ENCODE data around the gene MPP7.

Gene MPP7

DNA sequence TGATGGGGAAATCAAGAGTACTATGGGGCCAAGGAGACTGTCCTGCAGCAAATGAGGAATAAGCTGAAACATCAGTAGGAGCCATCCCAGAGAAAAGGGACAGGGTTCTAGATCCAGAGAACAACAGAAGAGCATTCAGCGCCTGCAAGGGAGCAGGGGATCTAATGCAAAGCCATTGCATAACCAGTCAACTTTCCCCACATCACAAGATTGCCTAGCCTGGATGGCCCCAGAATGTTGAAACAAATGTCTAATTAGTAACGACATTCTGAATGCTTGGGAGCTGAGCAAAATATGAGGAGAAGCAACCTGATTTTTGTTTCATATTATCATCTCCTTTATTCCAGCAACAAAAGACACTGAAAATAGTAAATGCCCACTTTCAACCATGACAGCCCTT is 2.7 kb upstream of the MPP7 start:
- no peak for DNase-seq (ENCODE audit: low read depth in 2 of 2)

DNA sequence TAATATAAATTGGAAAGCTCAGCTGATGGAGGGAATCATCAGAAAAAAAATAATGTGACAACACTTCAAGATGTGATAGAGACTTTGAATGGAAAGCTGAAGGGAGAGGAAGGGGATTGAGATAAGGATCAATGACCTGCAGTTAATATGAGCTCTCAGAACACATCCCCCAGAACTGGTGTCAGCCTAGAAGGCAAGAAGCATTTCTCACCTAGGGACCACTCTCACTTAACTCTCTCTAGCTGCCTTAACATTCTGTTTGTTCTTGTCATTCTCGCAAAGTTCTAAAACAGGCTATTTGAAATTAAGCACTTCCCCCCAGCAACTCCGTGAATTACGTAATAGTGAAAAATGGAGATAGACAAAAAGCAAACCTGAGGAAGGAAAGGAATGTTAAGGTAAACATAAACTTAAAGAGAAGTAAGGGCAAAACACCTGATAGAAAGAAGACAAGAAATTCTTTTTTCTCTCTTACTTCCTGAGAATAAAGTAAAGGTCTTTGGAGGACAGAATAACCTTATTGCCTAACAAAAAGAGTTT is 1.2 kb upstream of the MPP7 start:
- no peak for DNase-seq (ENCODE audit: low read depth in 2 of 2)

DNA sequence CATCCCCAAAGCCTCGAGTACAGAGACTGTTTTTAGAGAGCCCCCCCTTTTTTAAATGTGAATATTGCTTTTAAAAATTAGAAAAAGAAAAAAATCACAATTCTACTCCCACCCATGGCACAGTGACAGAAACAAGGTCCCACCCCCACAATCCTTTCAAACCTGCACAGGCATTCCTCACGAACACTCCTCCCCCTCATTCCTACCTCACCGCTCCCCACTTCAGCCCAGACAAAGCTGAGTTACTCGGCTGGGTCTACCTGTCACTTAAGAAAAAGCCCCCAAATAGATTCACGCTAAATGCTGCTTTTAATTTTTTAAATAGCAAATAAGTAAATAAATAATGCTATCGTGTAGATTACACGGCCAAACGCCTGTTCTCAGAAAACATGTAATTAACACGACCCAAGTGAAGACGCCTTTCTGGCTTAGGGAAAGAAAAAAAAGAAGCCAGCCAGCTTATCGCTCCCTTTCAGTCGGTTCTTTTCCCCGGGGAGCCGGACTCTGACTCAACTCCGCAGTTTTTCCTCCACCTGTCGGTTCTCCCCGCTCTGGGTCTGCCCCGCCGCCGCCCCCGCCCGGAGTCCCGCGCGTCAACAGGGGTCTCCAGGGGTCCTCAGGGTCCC is 739 bp downstream of the MPP7 start:
- DNase-seq (ENCODE audit: low read depth in 2 of 2): peak in 1 of 2 donors; percentile 45

DNA sequence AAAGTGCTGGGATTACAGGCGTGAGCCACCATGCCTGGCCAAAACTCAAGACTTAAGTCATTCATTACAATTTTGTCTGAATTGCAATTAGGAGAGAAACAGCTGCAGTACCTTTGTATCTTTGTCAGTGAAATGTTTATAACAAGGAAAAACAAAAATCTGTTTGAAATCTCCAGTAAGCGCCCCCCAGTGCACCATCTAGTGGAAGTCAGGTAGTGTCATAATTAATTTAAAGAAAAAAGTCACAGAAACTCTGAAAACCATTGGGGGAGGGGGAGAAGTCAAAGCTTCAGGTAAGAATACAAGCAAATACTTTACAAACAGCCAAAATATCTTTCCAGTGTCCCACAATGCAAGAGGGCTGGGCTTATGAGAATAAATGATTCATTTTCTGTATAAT is 2.8 kb downstream of the MPP7 start:
- no peak for DNase-seq (ENCODE audit: low read depth in 2 of 2)

DNA sequence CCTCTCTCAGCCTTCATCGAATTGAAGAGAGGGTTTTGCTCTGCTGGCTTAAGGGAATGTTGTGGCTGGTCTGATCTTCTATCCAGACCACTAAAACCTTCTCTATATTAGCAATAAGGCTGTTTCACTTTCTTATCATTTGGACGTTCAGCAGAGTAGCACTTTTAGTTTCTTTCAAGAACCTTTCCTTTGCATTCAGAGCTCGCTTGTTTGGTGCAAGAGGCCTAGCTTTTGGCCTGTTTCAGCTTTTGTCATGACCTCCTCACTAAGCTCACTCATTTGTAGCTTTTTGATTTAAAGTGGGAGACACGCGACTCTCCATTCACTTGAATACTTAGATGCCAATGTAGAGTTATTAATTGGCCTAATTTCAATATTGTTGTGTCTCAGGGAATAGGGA is 3.9 kb downstream of the MPP7 start:
- DNase-seq (ENCODE audit: low read depth in 2 of 2): no peak

DNA sequence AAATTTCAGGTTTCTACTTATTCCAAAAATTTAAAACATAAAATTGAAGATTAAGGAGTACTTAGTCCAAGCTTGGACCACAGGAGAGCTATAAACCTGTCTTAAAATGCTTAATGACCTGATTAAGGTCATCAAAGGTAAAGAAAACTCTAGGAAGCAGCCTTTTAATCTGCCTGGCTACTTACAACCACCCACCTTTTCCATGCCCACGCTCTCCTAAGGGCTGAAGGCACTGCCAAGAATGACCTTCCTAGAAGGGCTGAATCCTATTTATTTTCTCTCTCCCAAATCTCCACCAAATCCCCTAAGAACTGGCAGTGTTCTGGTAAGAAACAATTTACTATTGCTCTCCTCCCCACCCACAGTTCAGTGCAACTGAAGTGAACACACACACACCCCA is 6.8 kb downstream of the MPP7 start:
- no peak for DNase-seq (ENCODE audit: low read depth in 2 of 2)

DNA sequence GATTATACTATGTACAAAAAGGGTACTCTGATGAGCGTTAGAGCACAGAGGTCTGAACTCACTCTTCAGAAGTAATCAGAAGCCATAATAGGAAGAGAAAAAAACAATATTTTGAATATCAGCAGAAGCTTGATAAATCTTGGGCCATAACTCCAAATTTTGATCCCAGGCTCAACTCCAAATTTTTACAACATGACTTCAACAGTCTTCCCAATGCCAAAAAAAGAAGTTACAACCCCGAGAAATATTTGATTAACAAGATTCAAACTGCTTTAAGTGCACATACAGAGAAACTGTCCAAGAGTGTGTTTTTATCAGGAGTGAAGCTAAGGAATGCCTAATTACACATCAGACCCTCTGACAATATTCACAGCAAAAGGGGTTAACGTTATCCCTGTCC is 7.5 kb downstream of the MPP7 start:
- no peak for DNase-seq (ENCODE audit: low read depth in 2 of 2)

DNA sequence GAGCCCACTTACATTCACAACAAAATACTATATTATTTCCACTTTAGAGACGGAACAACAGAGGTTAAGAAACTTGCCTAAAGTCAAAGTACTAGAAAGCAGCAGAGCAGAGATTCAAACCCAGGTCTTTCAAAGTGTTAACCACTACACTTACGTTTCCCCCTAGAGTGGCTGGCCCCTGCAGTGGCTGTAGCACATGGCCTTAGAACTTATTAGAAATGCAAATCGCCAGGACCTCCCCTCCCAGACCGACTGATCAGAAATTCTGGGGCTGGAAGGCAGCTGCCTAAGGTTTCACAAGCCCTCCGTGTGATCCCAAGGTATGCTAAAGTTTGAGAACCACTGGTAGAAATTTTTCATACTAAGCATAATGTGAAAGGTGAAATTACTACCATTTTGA is 8.1 kb downstream of the MPP7 start:
- no peak for DNase-seq (ENCODE audit: low read depth in 2 of 2)

DNA sequence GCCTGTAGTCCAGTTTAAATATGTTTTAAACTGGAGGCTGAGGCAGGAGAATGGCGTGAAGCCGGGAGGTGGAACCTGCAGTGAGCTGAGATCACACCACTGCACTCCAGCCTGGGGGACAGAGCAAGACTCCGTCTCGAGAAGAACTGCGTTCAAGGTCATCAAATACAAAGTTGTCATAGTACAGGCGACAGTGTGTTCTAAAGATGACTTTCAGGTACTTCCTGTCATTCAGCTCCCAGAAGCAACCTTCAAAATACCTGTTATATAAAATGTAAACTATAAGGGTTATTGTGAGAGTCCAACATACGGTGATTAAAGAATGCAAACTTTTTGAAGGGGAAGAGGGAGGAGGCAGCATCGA is 8.7 kb downstream of the MPP7 start:
- DNase-seq (ENCODE audit: low read depth in 2 of 2): no peak

DNA sequence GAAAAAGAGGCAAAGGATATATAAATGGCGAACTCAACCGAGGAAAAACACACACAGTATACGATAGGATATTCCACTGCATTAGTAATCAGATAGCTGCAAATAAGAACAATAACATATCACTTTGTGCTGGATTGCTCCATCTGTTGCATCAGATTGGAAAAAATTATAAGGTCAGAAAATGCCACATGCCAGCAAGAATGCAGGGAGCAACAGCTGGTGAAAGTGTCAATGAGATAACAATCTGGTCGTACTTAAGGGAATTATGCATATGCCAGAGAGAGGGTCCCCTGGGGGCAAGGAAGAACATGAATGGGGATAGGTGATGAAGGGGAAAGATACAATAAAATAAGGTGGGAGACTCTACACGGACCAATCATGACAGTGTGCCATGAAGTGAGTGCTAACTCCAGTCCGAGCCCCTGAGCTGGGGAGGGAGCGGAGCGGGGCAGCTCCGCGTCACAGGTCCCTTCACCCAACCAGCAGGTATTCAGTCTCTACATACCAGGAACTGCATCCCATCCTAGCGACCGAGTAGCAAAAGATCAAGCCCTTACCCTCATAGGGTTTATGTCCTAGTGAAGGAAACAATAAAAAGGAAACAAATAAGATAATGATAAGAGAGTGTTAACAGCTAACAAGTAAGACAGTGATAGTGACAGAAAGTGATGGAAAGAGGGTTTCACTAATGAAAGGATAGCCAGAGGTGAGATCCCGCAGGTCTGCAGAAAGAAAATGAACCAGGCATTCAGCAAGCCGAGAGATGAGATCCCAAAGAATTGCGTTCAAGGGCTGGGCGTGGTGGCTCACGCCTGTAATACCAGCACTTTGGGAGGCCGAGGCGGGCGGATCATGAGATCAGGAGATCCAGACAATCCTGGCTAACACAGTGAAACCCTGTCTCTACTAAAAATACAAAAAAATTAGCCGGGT is 9.4 kb downstream of the MPP7 start:
- DNase-seq (ENCODE audit: low read depth in 2 of 2): no peak

DNA sequence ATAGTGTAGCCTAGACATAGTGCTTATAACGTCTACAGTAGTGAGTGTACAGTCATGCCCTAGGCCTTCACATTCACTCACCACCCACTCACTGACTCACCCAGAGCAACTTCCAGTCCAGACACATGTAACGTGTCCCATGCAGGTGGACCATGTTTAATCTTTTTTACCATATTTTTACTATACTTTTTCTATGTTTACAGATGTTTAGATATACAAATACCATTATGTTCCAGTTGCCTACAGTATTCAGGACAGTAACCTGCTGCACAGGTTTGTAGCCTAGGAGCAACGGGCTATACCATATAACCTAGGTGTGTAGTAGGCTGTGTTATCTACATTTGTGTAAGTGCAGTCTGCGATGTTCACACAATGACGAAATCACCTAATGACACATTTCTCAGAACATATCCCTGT is 11.0 kb downstream of the MPP7 start:
- no peak for DNase-seq (ENCODE audit: low read depth in 2 of 2)

DNA sequence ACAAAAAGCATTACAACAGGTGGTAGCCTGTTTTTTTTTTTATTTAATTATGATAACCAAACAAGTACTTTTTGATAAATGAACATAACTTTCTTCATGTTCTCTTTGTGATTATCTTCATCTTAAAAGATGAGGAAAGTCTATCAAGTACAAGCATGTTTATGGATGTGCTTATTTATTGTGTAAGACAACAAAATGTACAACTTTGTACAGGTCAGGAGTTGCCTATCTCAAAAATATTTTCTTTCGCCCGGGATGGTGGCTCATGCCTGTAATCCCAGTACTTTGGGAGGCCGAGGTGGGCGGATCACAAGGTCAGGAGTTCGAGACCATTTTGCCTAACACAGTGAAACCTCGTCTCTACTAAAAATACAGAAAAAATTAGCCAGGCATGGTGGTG is 17.0 kb downstream of the MPP7 start:
- DNase-seq (ENCODE audit: low read depth in 2 of 2): no peak

DNA sequence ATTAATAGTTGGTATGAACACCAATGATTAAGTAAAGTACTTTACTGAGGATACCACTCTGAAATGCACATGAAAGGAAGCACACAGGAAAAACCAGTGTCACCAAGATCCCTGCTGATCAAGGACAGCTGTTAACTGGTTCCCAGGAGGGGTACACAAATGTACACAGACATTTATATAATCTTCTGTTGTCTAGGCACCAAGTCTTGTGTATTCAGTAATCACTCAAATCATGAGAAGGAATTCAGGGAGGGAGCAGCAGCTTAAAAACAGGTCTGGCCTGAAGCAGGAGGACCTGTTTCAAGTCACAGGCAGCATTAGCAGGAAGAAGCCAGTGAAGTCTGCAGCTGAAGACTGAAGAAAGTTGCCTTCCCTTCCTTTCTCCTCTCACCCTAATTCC is 18.7 kb downstream of the MPP7 start:
- DNase-seq (ENCODE audit: low read depth in 2 of 2): no peak

DNA sequence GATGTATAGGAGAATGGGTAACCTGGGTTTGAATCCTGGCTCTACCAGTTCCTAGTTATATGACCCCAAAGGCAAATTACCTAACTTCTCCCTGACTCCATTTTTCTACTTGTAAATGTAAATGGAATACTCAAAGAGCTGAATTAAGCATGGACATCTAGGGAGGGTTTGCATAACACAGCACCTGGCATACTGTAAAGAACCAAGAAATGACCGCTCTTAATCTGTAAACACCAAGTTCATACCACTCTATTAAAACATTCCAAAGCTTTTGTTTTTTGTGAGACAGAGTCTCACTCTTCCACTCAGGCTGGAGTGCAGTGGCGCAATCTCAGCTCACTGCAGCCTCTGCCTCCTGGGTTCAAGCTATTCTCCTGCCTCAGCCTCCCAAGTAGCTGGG is 19.6 kb downstream of the MPP7 start:
- no peak for DNase-seq (ENCODE audit: low read depth in 2 of 2)

DNA sequence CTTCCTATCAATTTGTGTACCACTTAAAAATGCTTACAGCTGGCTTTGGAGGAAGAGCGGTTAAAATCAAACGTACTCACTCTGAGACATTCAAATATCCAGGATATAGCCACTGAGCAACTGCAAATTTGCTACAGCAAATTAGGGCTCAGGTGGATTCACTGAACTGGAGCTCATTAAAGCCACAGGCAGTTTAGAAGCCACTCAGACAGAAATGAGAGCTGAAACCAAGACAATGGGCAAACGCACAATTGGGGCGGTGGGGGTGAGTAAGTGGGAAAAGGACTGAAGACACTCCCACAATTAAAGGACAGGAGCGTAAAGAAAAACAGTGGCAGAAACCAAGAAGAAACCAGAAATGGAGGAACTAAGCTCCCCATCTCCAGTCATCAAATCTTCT is 20.5 kb downstream of the MPP7 start:
- no peak for DNase-seq (ENCODE audit: low read depth in 2 of 2)

DNA sequence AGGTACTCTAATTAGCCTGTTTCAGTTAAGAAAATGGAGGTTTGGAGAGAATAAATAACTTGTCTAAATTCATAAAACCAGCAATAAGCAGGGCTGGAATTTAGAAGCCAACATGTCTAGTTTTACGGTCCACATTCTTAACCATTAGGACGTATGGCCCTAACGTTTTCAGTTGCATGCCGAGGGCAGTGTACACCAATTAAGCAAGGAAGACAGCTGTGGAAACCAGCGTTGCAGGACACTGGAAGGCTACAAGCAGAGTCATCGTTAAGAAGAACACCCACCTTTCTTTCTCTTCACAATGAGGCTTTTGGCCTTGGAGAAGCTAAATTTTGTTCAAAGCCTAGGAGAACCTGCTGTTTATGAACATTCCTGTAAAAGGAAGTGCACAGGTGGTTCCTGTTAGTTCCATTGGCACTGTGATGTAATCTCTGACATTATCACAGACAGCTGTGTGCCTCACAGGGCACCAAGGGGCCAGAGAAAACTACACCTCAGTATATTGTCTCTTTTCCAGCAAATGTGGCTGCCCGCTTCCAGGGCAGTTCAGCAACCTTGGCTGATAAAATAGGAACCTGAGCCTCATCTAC is 21.0 kb downstream of the MPP7 start:
- DNase-seq (ENCODE audit: low read depth in 2 of 2): no peak

DNA sequence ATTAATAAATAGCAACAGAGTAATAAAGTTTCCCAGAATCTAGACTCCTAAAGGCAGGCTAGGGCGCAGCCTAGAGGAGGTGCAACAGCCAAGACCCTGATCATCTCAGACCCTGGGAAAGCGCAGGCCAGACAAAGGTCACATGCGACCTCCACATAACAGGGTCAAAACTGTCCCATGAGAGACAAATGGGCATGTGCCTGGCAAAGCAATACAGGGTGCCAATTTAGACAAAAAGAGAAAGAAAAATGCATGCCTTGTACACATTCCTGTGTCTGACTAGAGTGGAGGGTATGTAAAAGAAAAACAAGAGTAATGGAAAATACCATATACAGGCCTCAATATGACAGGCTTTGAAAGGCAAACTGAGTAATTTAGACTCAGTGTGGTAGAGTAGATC is 22.2 kb downstream of the MPP7 start:
- no peak for DNase-seq (ENCODE audit: low read depth in 2 of 2)

DNA sequence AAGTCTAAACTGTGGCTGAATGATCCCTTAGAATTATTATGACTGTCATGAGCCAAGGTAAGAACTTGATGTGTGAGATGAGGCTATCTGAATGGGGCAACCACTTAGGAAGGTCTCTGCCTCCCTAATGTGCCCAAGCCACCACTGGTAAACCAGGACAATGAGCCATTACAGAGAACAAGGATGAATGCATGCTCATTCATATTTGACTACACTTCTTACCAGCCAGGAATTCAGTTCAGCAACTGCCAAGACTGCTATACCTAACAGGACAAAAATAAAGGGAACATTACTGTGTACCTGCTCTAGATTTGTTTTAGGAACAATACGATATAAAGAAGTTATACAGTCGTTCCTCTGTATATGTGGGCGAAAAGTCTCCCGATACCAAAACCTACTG is 23.0 kb downstream of the MPP7 start:
- no peak for DNase-seq (ENCODE audit: low read depth in 2 of 2)

DNA sequence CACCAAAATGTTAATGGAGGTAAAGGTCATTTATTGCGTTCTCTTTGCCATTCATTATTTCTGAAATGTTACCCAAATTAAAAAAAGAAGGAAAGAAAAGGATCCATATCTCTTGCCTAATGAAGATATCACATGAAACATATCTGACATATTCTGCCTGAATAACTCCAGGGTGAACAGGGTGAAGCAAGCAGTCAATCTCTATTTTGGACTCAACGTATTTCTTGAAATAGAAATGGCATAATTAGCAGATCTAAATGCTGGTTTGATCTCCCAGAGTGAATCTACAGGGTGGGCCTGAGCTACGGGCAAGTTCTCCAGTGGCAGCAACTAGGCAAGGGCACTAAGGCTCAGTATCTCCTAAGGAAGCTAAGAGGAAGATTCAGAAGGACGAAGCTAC is 24.0 kb downstream of the MPP7 start:
- DNase-seq (ENCODE audit: low read depth in 2 of 2): no peak

DNA sequence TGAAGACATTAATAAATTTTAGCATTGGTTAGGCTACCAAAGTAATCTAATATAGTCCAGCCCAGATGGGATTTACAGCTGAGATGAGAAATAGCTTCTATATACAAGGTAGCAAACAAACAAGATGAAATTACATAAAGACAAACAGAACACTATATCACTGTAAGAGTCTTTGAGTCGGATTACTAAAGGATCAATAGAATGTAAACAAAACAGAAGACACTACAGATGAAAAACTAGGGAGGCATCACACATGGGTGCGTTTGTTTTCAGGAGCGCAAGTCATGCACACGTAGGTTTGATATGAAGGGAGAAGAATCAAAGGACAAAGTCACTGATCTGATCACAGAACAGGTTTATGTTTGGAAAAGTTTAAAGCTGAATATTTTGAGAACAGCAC is 26.5 kb downstream of the MPP7 start:
- DNase-seq (ENCODE audit: low read depth in 2 of 2): no peak

DNA sequence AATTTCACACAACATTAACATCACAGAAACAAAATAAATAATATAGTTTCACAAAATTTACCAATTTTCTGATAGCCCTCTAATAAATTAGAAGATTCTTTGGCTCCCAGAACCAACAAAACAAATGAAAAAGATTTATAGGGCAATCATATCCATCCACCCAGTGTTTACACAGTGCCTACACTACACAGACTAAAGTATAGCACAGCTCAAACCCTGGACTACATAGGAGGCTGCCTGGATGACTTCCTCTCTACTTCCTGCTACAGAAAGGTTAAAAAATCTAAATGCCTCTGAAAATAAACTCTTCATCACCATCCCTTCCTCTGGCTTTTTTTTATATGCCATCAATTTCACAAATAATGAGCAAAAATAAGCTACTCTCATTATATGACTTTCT is 28.4 kb downstream of the MPP7 start:
- no peak for DNase-seq (ENCODE audit: low read depth in 2 of 2)

DNA sequence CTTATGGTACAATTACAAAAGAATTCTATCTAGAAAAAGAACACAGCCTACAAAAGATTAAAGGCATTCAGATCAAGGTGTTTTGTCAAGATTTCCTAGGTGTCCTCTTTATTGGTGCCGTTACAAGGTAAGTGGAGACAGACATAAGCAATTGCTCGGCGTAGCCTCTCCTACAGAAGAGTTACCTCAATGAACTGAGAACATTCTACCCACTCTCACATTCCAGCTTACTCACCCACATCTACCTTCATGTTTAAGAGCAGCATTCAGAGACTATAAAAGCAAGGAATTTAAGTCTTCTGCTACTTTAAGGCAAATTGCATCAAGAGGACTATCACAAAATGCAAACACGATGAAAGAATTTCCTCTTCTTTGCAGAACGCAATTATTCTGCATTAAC is 29.5 kb downstream of the MPP7 start:
- no peak for DNase-seq (ENCODE audit: low read depth in 2 of 2)
